HepG2 (cell line): ENCODE results near the gene PTPRD. TPM values are rescaled to one million over a fixed set of nuclear protein-coding genes. Genes with fewer than 3 reads are reported as not detected.

ENCODE experiments used
- ATAC-seq: fragments of 200-7000 bp; cut with Tn5 transposase; 3 replicates; pipeline ENCODE4 v1.9.1; 2020; ENCODE audit warnings: mild to moderate bottlenecking, moderate library complexity
- BruUV-seq: library from RNA; stranded (reverse); fragments of 400-500 nt; replicated peaks from 2 replicates; lab custom pipeline; 2021; lab: Mats Ljungman, UMichigan
- CTCF ChIA-PET: fragments of 300-600 bp; formaldehyde crosslinking; extraction: SDS; loops from one replicate; lab custom pipeline; 2021; ENCODE audit warnings: low total read pairs, inconsistent platforms, low intra/inter-chr PET ratio; lab: Yijun Ruan, JAX
- POLR2A ChIA-PET: fragments of 350-600 bp; sonication (Branson Sonifier 250); formaldehyde crosslinking; loops from one replicate; lab custom pipeline; 2020; ENCODE audit warnings: antibody characterized with exemption, inconsistent platforms; lab: Yijun Ruan, JAX
- DNase-seq: peaks from one replicate; pipeline ENCODE4 v3.0.0-alpha.2; 2015; ENCODE audit warnings: low spot score
- FAIRE-seq: peaks from 3 replicates; lab custom pipeline; 2011; peaks lifted over from hg19 to GRCh38; lab: Jason Lieb, UNC
- H2AFZ ChIP-seq: one replicate; pipeline ENCODE4 v1.6.1; 2011; ENCODE audit warnings: low read length, inconsistent platforms
- H3K27ac ChIP-seq: fragments of 300-600 bp; 3 replicates; pipeline ENCODE4 v1.8.0; 2011; ENCODE audit warnings: mixed run types, mild to moderate bottlenecking, mixed read lengths, low read length, inconsistent platforms; ENCODE audit not compliant: insufficient read depth; ENCODE audit errors: extremely low read length
- H3K27me3 ChIP-seq, 2 experiments: fragments of 200-600 bp in 1 of 2; 2 replicates in 1 of 2; 3 replicates in 1 of 2; pipeline versions ENCODE4 v1.6.0 to v1.8.0; 2011; ENCODE audit warnings: low read length in 2 of 2, mild to moderate bottlenecking in 2 of 2, moderate library complexity in 2 of 2, inconsistent platforms in 1 of 2; ENCODE audit not compliant: insufficient read depth in 2 of 2, control insufficient read depth in 1 of 2
- H3K36me3 ChIP-seq, 2 experiments: fragments of 200-600 bp in 1 of 2; replicated peaks in 1 of 2; 2 replicates in 1 of 2; 3 replicates in 1 of 2; pipeline versions ENCODE4 v1.5.1 to v1.8.0; 2011; ENCODE audit warnings: low read length in 2 of 2, inconsistent platforms in 1 of 2; ENCODE audit not compliant: insufficient read depth in 2 of 2, control insufficient read depth in 1 of 2
- H3K4me1 ChIP-seq: 2 replicates; pipeline ENCODE4 v1.5.1; 2012; ENCODE audit warnings: low read length, inconsistent platforms; ENCODE audit not compliant: insufficient read depth
- H3K4me2 ChIP-seq: 2 replicates; pipeline ENCODE4 v1.6.0; 2011; ENCODE audit warnings: low read depth, low read length, inconsistent platforms
- H3K4me3 ChIP-seq, 3 experiments: fragments of 200-600 bp in 1 of 3; sonication (generic), shearing (Covaris generic) in 1 of 3; replicated peaks in 1 of 3; 2 replicates each; pipeline ENCODE4 v1.5.1; 2011 to 2016; ENCODE audit warnings: low read length in 3 of 3, inconsistent platforms in 2 of 3, low read depth in 2 of 3, mild to moderate bottlenecking in 2 of 3, control low read depth in 1 of 3, mixed read lengths in 1 of 3; ENCODE audit not compliant: insufficient read depth in 1 of 3
- H3K79me2 ChIP-seq: one replicate; pipeline ENCODE4 v1.6.1; 2011; ENCODE audit warnings: low read length, inconsistent platforms; ENCODE audit not compliant: insufficient read depth
- H3K9ac ChIP-seq: 2 replicates; pipeline ENCODE4 v1.6.0; 2011; ENCODE audit warnings: mild to moderate bottlenecking, low read depth, low read length, inconsistent platforms; ENCODE audit not compliant: insufficient read depth
- H3K9me3 ChIP-seq: 2 replicates; pipeline ENCODE4 v1.5.1; 2012; ENCODE audit warnings: mild to moderate bottlenecking, low read length
- H4K20me1 ChIP-seq: 2 replicates; pipeline ENCODE4 v1.6.0; 2011; ENCODE audit warnings: inconsistent platforms, mild to moderate bottlenecking, low read length, moderate library complexity; ENCODE audit not compliant: insufficient read depth
- HNRNPK ChIP-seq: fragments of 200-400 bp; formaldehyde crosslinking; IDR thresholded peaks from 2 replicates; pipeline ENCODE4 v1.6.1; 2018; ENCODE audit warnings: low read length, low read depth, moderate library complexity, mild to moderate bottlenecking; ENCODE audit not compliant: poor library complexity, severe bottlenecking
- MTERF4 ChIP-seq: sonication (generic); formaldehyde crosslinking; IDR thresholded peaks from 2 replicates; pipeline ENCODE4 v1.8.0; 2023; ENCODE audit warnings: mild to moderate bottlenecking, missing genetic modification reagents
- PLRG1 ChIP-seq: fragments of 450-650 bp; conservative IDR thresholded peaks from 2 replicates; pipeline ENCODE4 v1.6.1; 2016
- RNF219 ChIP-seq: sonication (generic); formaldehyde crosslinking; IDR thresholded peaks from 2 replicates; pipeline ENCODE4 v1.5.0; 2020; ENCODE audit warnings: mild to moderate bottlenecking, missing genetic modification reagents
- SSRP1 ChIP-seq: IDR thresholded peaks from 2 replicates; pipeline ENCODE4 v1.6.1; 2016; ENCODE audit warnings: control low read depth
- TARDBP ChIP-seq: sonication (generic); formaldehyde crosslinking; IDR thresholded peaks from 2 replicates; pipeline ENCODE4 v1.8.0; 2022; ENCODE audit warnings: mild to moderate bottlenecking, missing genetic modification reagents
- TEF ChIP-seq: sonication (generic); formaldehyde crosslinking; IDR thresholded peaks from 2 replicates; pipeline ENCODE4 v1.5.0; 2020; ENCODE audit warnings: missing genetic modification reagents
- ZNF687 ChIP-seq: sonication (generic); formaldehyde crosslinking; IDR thresholded peaks from 2 replicates; pipeline ENCODE4 v1.5.1; 2020; ENCODE audit warnings: mild to moderate bottlenecking, missing genetic modification reagents, moderate library complexity
- WGBS: methylation state at CpG from one replicate; pipeline ENCODE4 v1.1.6; 2017; ENCODE audit warnings: low lambda C conversion rate; 5-methylcytosine and 5-hydroxymethylcytosine counted together
- in situ Hi-C: cut with HindIII; loops from 2 replicates; pipeline ENCODE4 v1.10.0; 2017; ENCODE audit warnings: low pct_unique_long_range_greater_than_20kb; ENCODE audit not compliant: extremely low pct_ligation_motif_present
- intact Hi-C: fragments of 100-400 bp; cut with micrococcal nuclease; formaldehyde crosslinking; loops from one replicate; pipeline ENCODE4 v1.10.0; 2022; ENCODE audit not compliant: unreplicated experiment
- polyA plus RNA-seq, 8 experiments: library from polyadenylated mRNA; depleted of rRNA in 3 of 8; stranded (reverse) in 7 of 8; unstranded in 1 of 8; fragments of >200 nt; fragmentation: Illumina TruSeq in 4 of 8; extraction: Trizol in 4 of 8; gene quantifications; 2 replicates each; pipeline versions ENCODE4 v1.2.1 to v1.2.3, GENCODE V29; 2011 to 2016; ENCODE audit warnings: low read depth in 4 of 8, missing spikeins in 1 of 8, mixed read lengths in 1 of 8; ENCODE audit not compliant: insufficient read depth in 1 of 8
- total RNA-seq, 5 experiments: library from RNA; depleted of rRNA; stranded (reverse); fragments of >200 nt; fragmentation: Illumina TruSeq; extraction: Trizol; gene quantifications; 2 replicates each; pipeline ENCODE4 v1.2.3, GENCODE V29; 2016; ENCODE audit warnings: low read depth in 1 of 5

PTPRD gene
- total and polyA plus RNA-seq, 2 of the 13 experiments (the other 11 are each of a cell fraction or from before 2014, with no cell fraction given): 0.05 TPM; not detected in 1

GRCh38 chr9:10080012-10080411 lies 532.8 kb downstream of the PTPRD start:
- CTCF ChIA-PET: no interaction called here
- intact Hi-C loops (no loop called here), in situ Hi-C loops (no loop called here)
- Histone ChIP-seq H4K20me1 (no peaks in the 10 kb centered on the region), H3K4me3 (no peak overlapping the region), H3K4me2 (no peak overlapping the region), H2AFZ (no peak overlapping the region), H3K27ac (no peak overlapping the region), H3K27me3 (no peaks in the 10 kb centered on the region), H3K9me3 (no peaks in the 10 kb centered on the region), H3K9ac (no peak overlapping the region), H3K36me3 (no peaks in the 10 kb centered on the region), H3K4me1 (no peaks in the 10 kb centered on the region), H3K79me2 (no peaks in the 10 kb centered on the region)
- FAIRE-seq (no peak), DNase-seq (no peak), ATAC-seq (no peak)
- POLR2A ChIA-PET: no interaction called here
- no TSS peak for BruUV-seq
- TF ChIP-seq TARDBP (CRISPR knock-in tag) (no peak), PLRG1 (no peak), TEF (CRISPR knock-in tag) (no peak)

GRCh38 chr9:10079284-10079964 lies 533.4 kb downstream of the PTPRD start:
- no peaks in the 10 kb centered on the region for H3K9me3 ChIP-seq
- WGBS: 18% methylated on average over 7 of the region's 7 CpGs
- FAIRE-seq (no peak), DNase-seq (no peak), ATAC-seq (no peak)
- H3K4me3 ChIP-seq: no peak overlapping the region
- no peaks in the 10 kb centered on the region for H3K27me3 ChIP-seq
- no peaks in the 10 kb centered on the region for H3K36me3 ChIP-seq
- CTCF ChIA-PET: no interaction called here
- no peak overlapping the region for H3K27ac ChIP-seq
- H4K20me1 ChIP-seq: no peaks in the 10 kb centered on the region
- H2AFZ ChIP-seq: no peak overlapping the region
- in situ Hi-C loops: no loop called here
- no peak overlapping the region for H3K4me2 ChIP-seq
- POLR2A ChIA-PET: no interaction called here
- H3K9ac ChIP-seq: no peak overlapping the region
- intact Hi-C loops: no loop called here
- no peaks in the 10 kb centered on the region for H3K79me2 ChIP-seq
- no TSS peak for BruUV-seq
- H3K4me1 ChIP-seq: no peaks in the 10 kb centered on the region
- TF ChIP-seq SSRP1 (CRISPR knock-in tag) (no peak), ZNF687 (CRISPR knock-in tag) (no peak), RNF219 (CRISPR knock-in tag) (no peak), HNRNPK (no peak), MTERF4 (CRISPR knock-in tag) (no peak)
